AG09309 (cell line): ENCODE results near the gene F13A1.

Source experiments
- DNase-seq: peaks from one replicate; pipeline ENCODE4 v3.0.0-alpha.2; 2010; ENCODE audit warnings: low read depth
- H3K4me3 ChIP-seq: 2 replicates; pipeline ENCODE4 v1.5.1; 2011; ENCODE audit warnings: mild to moderate bottlenecking, low read depth, low read length, moderate library complexity; ENCODE audit not compliant: control insufficient read depth
- TF ChIP-seq, protein P1 (sequence below): IDR thresholded peaks from 2 replicates; pipeline ENCODE4 v1.5.1; 2011; ENCODE audit warnings: mild to moderate bottlenecking, low read depth, low read length, inconsistent platforms; ENCODE audit not compliant: insufficient read depth, control insufficient read depth; ENCODE audit errors: missing control alignments

Gene F13A1

GRCh38 chr6:6239598-6240581, 80.6 kb downstream of the F13A1 start:
- no peak overlapping the region for H3K4me3 ChIP-seq
- TF ChIP-seq, protein P1, sequence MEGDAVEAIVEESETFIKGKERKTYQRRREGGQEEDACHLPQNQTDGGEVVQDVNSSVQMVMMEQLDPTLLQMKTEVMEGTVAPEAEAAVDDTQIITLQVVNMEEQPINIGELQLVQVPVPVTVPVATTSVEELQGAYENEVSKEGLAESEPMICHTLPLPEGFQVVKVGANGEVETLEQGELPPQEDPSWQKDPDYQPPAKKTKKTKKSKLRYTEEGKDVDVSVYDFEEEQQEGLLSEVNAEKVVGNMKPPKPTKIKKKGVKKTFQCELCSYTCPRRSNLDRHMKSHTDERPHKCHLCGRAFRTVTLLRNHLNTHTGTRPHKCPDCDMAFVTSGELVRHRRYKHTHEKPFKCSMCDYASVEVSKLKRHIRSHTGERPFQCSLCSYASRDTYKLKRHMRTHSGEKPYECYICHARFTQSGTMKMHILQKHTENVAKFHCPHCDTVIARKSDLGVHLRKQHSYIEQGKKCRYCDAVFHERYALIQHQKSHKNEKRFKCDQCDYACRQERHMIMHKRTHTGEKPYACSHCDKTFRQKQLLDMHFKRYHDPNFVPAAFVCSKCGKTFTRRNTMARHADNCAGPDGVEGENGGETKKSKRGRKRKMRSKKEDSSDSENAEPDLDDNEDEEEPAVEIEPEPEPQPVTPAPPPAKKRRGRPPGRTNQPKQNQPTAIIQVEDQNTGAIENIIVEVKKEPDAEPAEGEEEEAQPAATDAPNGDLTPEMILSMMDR, result no peak
- no peak for DNase-seq

GRCh38 chr6:6236730-6237469, 83.6 kb downstream of the F13A1 start:
- DNase-seq, result no peak
- H3K4me3 ChIP-seq, result no peak overlapping the region
- TF ChIP-seq, protein P1, result no peak

DNA sequence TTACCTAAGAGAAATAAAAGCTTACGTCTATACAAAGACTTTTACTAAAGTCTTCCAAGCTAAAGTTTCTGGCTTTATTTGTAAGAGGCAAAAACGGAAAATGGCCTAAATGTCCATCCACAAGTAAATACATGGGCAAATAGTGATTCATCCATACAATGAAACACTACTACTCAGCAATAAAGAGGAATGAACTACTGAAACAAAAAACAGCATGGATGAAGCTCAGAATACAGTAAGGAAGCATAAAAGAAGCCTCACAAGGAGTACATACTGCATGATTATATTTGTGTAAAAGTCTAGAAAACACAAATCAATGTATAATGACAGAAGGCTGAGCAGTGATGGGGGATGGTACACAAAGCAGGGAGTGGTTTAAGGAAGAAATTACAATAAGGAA, 84.7 kb downstream of the F13A1 start:
- no peak for DNase-seq
- TF ChIP-seq, protein P1, result no peak
- no peak overlapping the region for H3K4me3 ChIP-seq

- no peak for DNase-seq
- TF ChIP-seq, protein P1, result no peak
- H3K4me3 ChIP-seq, result no peak overlapping the region
Measured at GRCh38 chr6:6234963-6235362, 85.5 kb downstream of the F13A1 start.

GRCh38 chr6:6230286-6230685, 90.2 kb downstream of the F13A1 start:
- no peak for DNase-seq
- H3K4me3 ChIP-seq, result no peak overlapping the region
- TF ChIP-seq, protein P1, result no peak

GRCh38 chr6:6227896-6228295, 92.6 kb downstream of the F13A1 start:
- no peak overlapping the region for H3K4me3 ChIP-seq
- TF ChIP-seq, protein P1, result no peak
- no peak for DNase-seq
